HepG2 (cell line): ENCODE measurements around the gene RER1.

Experiments used
- CBFB ChIP-seq: sonication (generic); formaldehyde crosslinking; IDR thresholded peaks from 2 replicates; pipeline ENCODE4 v1.4.0; 2020; ENCODE audit warnings: missing genetic modification reagents
- FOXJ3 ChIP-seq: sonication (generic); formaldehyde crosslinking; IDR thresholded peaks from 2 replicates; pipeline ENCODE4 v1.4.0; 2020; ENCODE audit warnings: missing genetic modification reagents, mild to moderate bottlenecking, borderline replicate concordance
- ZNF24 ChIP-seq: fragments of 450-650 bp; IDR thresholded peaks from 2 replicates; pipeline ENCODE4 v1.6.1; 2017; ENCODE audit warnings: antibody characterized with exemption, mild to moderate bottlenecking
- ZNF792 ChIP-seq: IDR thresholded peaks from 2 replicates; pipeline ENCODE4 v1.6.1; 2016
- TF ChIP-seq, protein P1 (sequence below): fragments of 450-650 bp; IDR thresholded peaks from 2 replicates; pipeline ENCODE4 v1.6.1; 2016

DNA sequence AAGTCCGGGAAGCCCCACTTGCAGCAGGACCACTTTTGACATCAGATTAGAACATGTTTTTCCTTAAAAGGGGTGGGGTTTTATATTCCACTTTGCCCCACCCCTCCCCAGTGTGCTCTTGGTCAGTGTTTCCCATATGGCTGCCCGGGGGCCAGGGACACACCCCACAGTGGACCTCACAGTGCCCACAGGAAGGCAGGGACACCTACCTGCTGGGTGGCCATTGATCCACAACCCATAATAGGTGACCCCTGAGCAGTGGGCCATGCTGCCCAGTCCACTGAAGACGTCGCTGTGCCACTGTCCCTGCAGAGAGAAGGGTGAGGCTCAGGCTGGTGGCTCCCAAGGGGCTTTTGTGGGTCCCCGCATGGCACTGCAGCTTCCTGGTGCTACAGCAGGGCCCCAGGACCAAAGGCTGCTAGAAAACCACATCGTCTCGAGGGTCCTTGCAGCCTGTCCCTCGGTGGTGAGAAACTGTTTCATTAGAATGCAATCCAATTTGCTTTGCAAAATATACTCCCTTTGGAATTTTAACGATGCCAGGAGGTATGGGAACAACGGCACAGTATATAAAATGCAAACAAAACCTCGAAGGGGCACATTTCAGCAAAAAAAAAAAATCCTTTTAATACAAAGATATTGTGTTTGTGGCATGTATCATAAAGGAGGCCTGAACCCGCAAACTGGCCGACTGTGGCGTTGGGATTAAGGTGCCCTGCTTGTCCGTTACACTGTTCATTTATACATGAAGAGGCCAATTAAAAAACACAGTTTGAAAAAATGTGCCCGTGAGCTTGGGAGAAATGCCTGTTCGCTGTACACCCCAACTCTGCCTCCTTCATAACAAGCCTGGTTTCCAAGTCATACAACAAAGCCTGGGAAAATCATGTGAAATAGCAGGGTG is 17.1 kb upstream of the RER1 start:
- no peak for TF ChIP-seq ZNF792 (CRISPR knock-in tag)
- TF ChIP-seq FOXJ3 = no peak
- no peak for TF ChIP-seq ZNF24
- TF ChIP-seq, protein P1, sequence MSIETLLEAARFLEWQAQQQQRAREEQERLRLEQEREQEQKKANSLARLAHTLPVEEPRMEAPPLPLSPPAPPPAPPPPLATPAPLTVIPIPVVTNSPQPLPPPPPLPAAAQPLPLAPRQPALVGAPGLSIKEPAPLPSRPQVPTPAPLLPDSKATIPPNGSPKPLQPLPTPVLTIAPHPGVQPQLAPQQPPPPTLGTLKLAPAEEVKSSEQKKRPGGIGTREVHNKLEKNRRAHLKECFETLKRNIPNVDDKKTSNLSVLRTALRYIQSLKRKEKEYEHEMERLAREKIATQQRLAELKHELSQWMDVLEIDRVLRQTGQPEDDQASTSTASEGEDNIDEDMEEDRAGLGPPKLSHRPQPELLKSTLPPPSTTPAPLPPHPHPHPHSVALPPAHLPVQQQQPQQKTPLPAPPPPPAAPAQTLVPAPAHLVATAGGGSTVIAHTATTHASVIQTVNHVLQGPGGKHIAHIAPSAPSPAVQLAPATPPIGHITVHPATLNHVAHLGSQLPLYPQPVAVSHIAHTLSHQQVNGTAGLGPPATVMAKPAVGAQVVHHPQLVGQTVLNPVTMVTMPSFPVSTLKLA = no peak
- no peak for TF ChIP-seq CBFB (CRISPR knock-in tag)
